Activated CD4-positive, alpha-beta memory T cell treated with anti-CD3 and anti-CD28 coated beads, Interleukin-2, amount 10 ng/mL, durations not matched to agents 7 days and 5 days (primary cell): ENCODE measurements around the gene UGT2A2. TPM values are rescaled to one million over a fixed set of nuclear protein-coding genes. Genes with fewer than 3 reads are reported as not detected.

Experiments used
- total RNA-seq, 2 experiments: library from RNA; stranded (reverse); gene quantifications; one replicate each; pipeline ENCODE4 v1.2.3, GENCODE V29; 2021

The UGT2A2 gene
- total RNA-seq, 2 experiments from 2014 or later: not detected

Other genes starting within 250 kb of the UGT2A2 start
- gene UGT2B4, start 143.7 kb downstream of the UGT2A2 start, total RNA-seq: not detected
- gene UGT2A1, start 13.6 kb upstream of the UGT2A2 start, total RNA-seq: not detected
- gene SULT1B1, start 121.0 kb upstream of the UGT2A2 start, total RNA-seq: 1 to 10 TPM; 3.7 to 3.9 TPM
- not detected for gene SULT1E1, start 220.5 kb upstream of the UGT2A2 start, total RNA-seq